Suprapubic skin (tissue), 4 donors: Measurements from ENCODE around the gene SCUBE2. TPM values are rescaled to one million over a fixed set of nuclear protein-coding genes. Genes with fewer than 3 reads are reported as not detected.
"Not testable (repeated sequence)": the region's sequence is repeated elsewhere in the genome, so short reads cannot be mapped to it uniquely, and the experiment has no call there.

Source experiments
- DNase-seq, 2 donors: peaks; one replicate each; pipeline ENCODE4 v3.0.0-alpha.2; 2019; ENCODE audit warnings: low spot score in 2 of 2
- H3K27ac ChIP-seq: fragments of 200-600 bp; sonication (generic); one replicate; pipeline ENCODE4 v1.5.1; 2019
- H3K27me3 ChIP-seq: fragments of 200-600 bp; sonication (generic); one replicate; pipeline ENCODE4 v1.5.1; 2019
- H3K36me3 ChIP-seq: fragments of 200-600 bp; sonication (generic); one replicate; pipeline ENCODE4 v1.5.1; 2019
- H3K4me1 ChIP-seq: fragments of 200-600 bp; sonication (generic); one replicate; pipeline ENCODE4 v1.5.1; 2019
- H3K4me3 ChIP-seq: fragments of 200-600 bp; sonication (generic); one replicate; pipeline ENCODE4 v1.5.1; 2019; ENCODE audit warnings: mild to moderate bottlenecking
- H3K9me3 ChIP-seq: fragments of 200-600 bp; sonication (generic); one replicate; pipeline ENCODE4 v1.5.1; 2019
- CTCF ChIP-seq, 2 donors: fragments of 200-600 bp in 1 of 2; fragments of 450-650 bp in 1 of 2; sonication (generic) in 1 of 2; IDR thresholded peaks; one replicate each; pipeline ENCODE4 v1.5.1; 2016 to 2019; ENCODE audit warnings: antibody characterized with exemption in 2 of 2, mild to moderate bottlenecking in 1 of 2, moderate library complexity in 1 of 2
- EP300 ChIP-seq: sonication (generic); formaldehyde crosslinking; IDR thresholded peaks from one replicate; pipeline ENCODE4 v1.6.1; 2017; ENCODE audit warnings: antibody characterized with exemption
- POLR2A ChIP-seq, 2 donors: fragments of 450-650 bp; IDR thresholded peaks; one replicate each; pipeline ENCODE4 v1.6.1; 2017; ENCODE audit warnings: antibody characterized with exemption in 2 of 2, mild to moderate bottlenecking in 2 of 2, moderate library complexity in 2 of 2
- POLR2AphosphoS5 ChIP-seq, 3 donors: sonication (generic); formaldehyde crosslinking; IDR thresholded peaks; one replicate each; pipeline ENCODE4 v1.6.1; 2017; ENCODE audit warnings: antibody characterized with exemption in 3 of 3
- WGBS: methylation state at CpG from one replicate; pipeline ENCODE4 v1.1.5; 2018; 5-methylcytosine and 5-hydroxymethylcytosine counted together
- total RNA-seq, 4 donors: library from RNA; depleted of rRNA; stranded (reverse); fragments of >200 nt; gene quantifications; one replicate each; pipeline ENCODE4 v1.1.0, GENCODE V29; 2016

The SCUBE2 gene
- total RNA-seq, 4 donors from 2014 or later, result 3.8 to 36.0 (median 24.1) TPM

- Histone ChIP-seq H3K27ac (no peak overlapping the region), H3K36me3 (no peaks in the 10 kb centered on the region), H3K27me3 (no peaks in the 10 kb centered on the region), H3K4me3 (no peak overlapping the region), H3K4me1 (no peaks in the 10 kb centered on the region), H3K9me3 (no peaks in the 10 kb centered on the region)
- WGBS, result 76% methylated on average over 3 of the region's 3 CpGs
- DNase-seq, result no peak
- TF ChIP-seq POLR2A (IDR thresholded peaks at IDR 0.05) (no peak), CTCF (IDR thresholded peaks at IDR 0.05) (no peak), POLR2AphosphoS5 (IDR thresholded peaks at IDR 0.05) (no peak), EP300 (no peak)
Observed at GRCh38 chr11:8980485-8980884, 110.9 kb downstream of the SCUBE2 start.

GRCh38 chr11:8979365-8979764 is 112.0 kb downstream of the SCUBE2 start:
- WGBS, result 86% methylated on average over 5 of the region's 7 CpGs
- not testable (repeated sequence) for DNase-seq, H3K36me3 ChIP-seq

GRCh38 chr11:8973121-8973520 is 118.3 kb downstream of the SCUBE2 start:
- no peak for DNase-seq
- WGBS, result 79% methylated on average over 3 of the region's 3 CpGs
- Histone ChIP-seq H3K9me3 (no peaks in the 10 kb centered on the region), H3K4me3 (no peak overlapping the region), H3K27ac (no peak overlapping the region), H3K27me3 (no peaks in the 10 kb centered on the region), H3K4me1 (no peaks in the 10 kb centered on the region), H3K36me3 (no peaks in the 10 kb centered on the region)
- TF ChIP-seq POLR2A (IDR thresholded peaks at IDR 0.05), result no peak
- TF ChIP-seq EP300, result no peak
- no peak for TF ChIP-seq CTCF (IDR thresholded peaks at IDR 0.05)
- no peak for TF ChIP-seq POLR2AphosphoS5 (IDR thresholded peaks at IDR 0.05)

More at GRCh38 chr11:8979365-8979764, 112.0 kb downstream of the SCUBE2 start:
- H3K27me3 ChIP-seq, H3K9me3 ChIP-seq, H3K4me1 ChIP-seq, H3K4me3 ChIP-seq, H3K27ac ChIP-seq: not testable (repeated sequence)

GRCh38 chr11:8971924-8972316 is 119.5 kb downstream of the SCUBE2 start:
- DNase-seq, result no peak
- Histone ChIP-seq H3K27me3 (no peaks in the 10 kb centered on the region), H3K9me3 (no peaks in the 10 kb centered on the region), H3K36me3 (no peaks in the 10 kb centered on the region), H3K4me1 (no peaks in the 10 kb centered on the region), H3K4me3 (no peak overlapping the region), H3K27ac (no peak overlapping the region)
- no peak for TF ChIP-seq POLR2AphosphoS5 (IDR thresholded peaks at IDR 0.05)
- no peak for TF ChIP-seq EP300
- no peak for TF ChIP-seq CTCF (IDR thresholded peaks at IDR 0.05)
- TF ChIP-seq POLR2A (IDR thresholded peaks at IDR 0.05), result no peak
- WGBS, result 76% methylated on average over 1 of the region's 1 CpG

GRCh38 chr11:8971196-8971923 is 120.0 kb downstream of the SCUBE2 start:
- TF ChIP-seq EP300, result no peak
- Histone ChIP-seq H3K9me3 (no peaks in the 10 kb centered on the region), H3K27me3 (no peaks in the 10 kb centered on the region), H3K4me1 (no peaks in the 10 kb centered on the region), H3K4me3 (no peak overlapping the region), H3K27ac (no peak overlapping the region), H3K36me3 (no peaks in the 10 kb centered on the region)
- WGBS, result 67% methylated on average over 2 of the region's 2 CpGs
- no peak for DNase-seq

Other genes starting within 250 kb of the SCUBE2 start
- 10 to 100 TPM in 2 of 4 donors, 1 to 10 TPM in 2; 4.6 to 15.7 (median 11.3) TPM for gene AKIP1, start 180.4 kb downstream of the SCUBE2 start, total RNA-seq
- gene C11orf16, start 158.7 kb downstream of the SCUBE2 start, total RNA-seq, result not detected
- gene ASCL3, start 148.6 kb downstream of the SCUBE2 start, total RNA-seq, result not detected
- gene TMEM9B, start 127.2 kb downstream of the SCUBE2 start, total RNA-seq, result 10 to 100 TPM; 27.4 to 63.9 (median 45.5) TPM
- gene NRIP3, start 87.6 kb downstream of the SCUBE2 start, total RNA-seq, result 1 to 10 TPM in 1 of 4 donors, under 1 TPM in 3; 0.23 to 2.7 (median 0.89) TPM
- gene DENND5A, start 173.8 kb upstream of the SCUBE2 start, total RNA-seq, result 10 to 100 TPM; 30.4 to 52.9 (median 36.4) TPM
- 10 to 100 TPM; 30.1 to 72.3 (median 34.3) TPM for gene TMEM41B, start 223.0 kb upstream of the SCUBE2 start, total RNA-seq